GM10266 (cell line): ENCODE data around the gene PRKD1.

ENCODE experiments used
- DNase-seq: peaks from one replicate; pipeline ENCODE4 v3.0.0; 2012; ENCODE audit errors: extremely low spot score
- TF ChIP-seq, protein P1 (sequence below): IDR thresholded peaks from 2 replicates; pipeline ENCODE4 v1.5.1; 2012; ENCODE audit warnings: mild to moderate bottlenecking, low read depth; ENCODE audit not compliant: control insufficient read depth, insufficient read depth; ENCODE audit errors: missing control alignments

The PRKD1 gene

GRCh38 chr14:29919845-29920244, 7.8 kb downstream of the PRKD1 start:
- TF ChIP-seq, protein P1, sequence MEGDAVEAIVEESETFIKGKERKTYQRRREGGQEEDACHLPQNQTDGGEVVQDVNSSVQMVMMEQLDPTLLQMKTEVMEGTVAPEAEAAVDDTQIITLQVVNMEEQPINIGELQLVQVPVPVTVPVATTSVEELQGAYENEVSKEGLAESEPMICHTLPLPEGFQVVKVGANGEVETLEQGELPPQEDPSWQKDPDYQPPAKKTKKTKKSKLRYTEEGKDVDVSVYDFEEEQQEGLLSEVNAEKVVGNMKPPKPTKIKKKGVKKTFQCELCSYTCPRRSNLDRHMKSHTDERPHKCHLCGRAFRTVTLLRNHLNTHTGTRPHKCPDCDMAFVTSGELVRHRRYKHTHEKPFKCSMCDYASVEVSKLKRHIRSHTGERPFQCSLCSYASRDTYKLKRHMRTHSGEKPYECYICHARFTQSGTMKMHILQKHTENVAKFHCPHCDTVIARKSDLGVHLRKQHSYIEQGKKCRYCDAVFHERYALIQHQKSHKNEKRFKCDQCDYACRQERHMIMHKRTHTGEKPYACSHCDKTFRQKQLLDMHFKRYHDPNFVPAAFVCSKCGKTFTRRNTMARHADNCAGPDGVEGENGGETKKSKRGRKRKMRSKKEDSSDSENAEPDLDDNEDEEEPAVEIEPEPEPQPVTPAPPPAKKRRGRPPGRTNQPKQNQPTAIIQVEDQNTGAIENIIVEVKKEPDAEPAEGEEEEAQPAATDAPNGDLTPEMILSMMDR, result no peak
- no peak for DNase-seq

DNA sequence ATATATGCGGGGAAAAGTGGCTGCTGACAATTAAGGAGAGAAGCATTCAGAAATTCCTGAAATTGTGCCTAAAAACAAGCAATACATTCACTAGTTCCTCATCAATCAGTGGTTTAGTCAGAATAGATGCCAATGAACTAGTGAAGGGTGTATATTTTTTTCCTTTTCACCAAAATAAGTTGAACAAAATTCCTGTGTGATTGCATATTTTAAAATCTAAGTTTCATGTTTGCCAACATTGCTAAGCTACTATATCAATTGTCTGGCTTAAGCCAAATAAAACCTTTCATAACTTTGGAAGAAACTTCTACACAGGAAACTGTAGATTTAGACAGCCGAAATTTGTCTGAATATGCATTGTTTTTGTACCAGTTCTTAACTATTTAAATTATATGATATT, 8.7 kb downstream of the PRKD1 start:
- DNase-seq, result no peak
- TF ChIP-seq, protein P1, result no peak

DNA sequence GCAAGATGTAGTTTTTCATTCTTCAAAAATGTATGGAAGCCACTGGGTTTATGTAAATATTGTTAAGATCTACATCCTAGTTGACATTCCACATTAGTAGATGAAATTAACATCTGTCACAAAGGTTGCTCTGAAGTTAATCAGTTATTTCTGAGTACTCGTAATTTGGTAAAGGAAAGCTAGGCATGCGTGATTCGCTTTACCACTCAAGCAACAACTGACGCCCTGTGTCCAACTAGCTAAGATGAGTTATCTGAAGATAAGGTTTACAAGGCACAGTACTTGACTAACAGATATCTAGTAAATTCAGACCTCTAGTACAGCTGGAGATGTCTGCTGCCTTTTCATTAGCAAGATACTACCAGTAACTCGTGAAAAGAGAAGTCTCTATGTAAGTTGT, 14.1 kb downstream of the PRKD1 start:
- TF ChIP-seq, protein P1, result no peak
- no peak for DNase-seq

- TF ChIP-seq, protein P1, result no peak
- no peak for DNase-seq
These were observed 15.8 kb downstream of the PRKD1 start for GRCh38 chr14:29911810-29912209.

GRCh38 chr14:29908652-29909577, 18.7 kb downstream of the PRKD1 start:
- no peak for DNase-seq
- TF ChIP-seq, protein P1, result no peak

- TF ChIP-seq, protein P1, result no peak
These were observed 21.3 kb downstream of the PRKD1 start for GRCh38 chr14:29906256-29906870.

GRCh38 chr14:29905543-29905942, 22.1 kb downstream of the PRKD1 start:
- DNase-seq, result no peak
- TF ChIP-seq, protein P1, result no peak

More at GRCh38 chr14:29906256-29906870, 21.3 kb downstream of the PRKD1 start:
- DNase-seq, result no peak
